ENCODE results near the gene INPP4B.
A peak's percentile ranks its signal among the peaks of the same experiment; 100 is the strongest.

Gene INPP4B

DNA sequence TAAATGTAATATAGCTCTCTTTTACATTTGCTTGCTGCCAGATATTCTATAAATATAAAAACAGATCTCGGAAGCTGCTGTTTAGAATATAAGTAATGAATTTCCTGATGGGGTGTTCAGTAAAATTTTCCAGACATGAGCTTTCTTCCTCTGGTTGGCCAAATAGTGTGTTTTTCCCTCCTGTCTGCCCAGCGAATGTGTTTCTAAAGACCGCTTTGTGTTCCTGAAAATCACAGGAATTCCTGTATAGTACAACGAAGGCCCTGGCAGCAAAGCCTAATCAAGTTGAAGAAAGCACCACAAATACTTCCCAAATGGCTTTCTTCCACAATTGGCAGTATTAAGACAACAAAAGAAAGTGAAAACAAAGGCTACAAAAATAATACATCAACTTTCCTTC, 494.1 kb downstream of the INPP4B start:
- DNase-seq (ENCODE audit: low read depth): no peak

DNA sequence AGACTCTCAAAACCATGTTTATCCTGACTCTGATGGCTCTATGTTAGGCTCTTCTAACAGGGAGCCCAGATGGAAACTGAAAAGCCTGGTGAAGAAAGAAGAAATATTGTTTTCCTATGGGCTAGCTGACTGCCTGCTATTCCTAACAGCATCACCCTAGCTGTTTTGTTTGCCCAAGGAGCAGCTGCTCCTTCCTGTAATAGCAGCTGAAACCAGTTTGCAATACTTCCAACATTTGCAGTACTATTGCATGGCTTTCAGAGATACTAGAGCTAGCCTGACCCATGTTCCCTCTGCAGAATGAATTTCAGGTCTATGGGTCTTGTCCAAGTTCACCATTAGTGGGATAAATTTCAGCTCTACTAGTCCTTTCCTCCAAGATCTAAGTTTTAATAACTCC, 495.2 kb downstream of the INPP4B start:
- DNase-seq (ENCODE audit: low read depth): peak; percentile 21
- TF ChIP-seq, protein P1, sequence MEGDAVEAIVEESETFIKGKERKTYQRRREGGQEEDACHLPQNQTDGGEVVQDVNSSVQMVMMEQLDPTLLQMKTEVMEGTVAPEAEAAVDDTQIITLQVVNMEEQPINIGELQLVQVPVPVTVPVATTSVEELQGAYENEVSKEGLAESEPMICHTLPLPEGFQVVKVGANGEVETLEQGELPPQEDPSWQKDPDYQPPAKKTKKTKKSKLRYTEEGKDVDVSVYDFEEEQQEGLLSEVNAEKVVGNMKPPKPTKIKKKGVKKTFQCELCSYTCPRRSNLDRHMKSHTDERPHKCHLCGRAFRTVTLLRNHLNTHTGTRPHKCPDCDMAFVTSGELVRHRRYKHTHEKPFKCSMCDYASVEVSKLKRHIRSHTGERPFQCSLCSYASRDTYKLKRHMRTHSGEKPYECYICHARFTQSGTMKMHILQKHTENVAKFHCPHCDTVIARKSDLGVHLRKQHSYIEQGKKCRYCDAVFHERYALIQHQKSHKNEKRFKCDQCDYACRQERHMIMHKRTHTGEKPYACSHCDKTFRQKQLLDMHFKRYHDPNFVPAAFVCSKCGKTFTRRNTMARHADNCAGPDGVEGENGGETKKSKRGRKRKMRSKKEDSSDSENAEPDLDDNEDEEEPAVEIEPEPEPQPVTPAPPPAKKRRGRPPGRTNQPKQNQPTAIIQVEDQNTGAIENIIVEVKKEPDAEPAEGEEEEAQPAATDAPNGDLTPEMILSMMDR (IDR thresholded peaks at IDR 0.05; ENCODE audit: insufficient read depth, low read depth, low read length, missing control alignments): no peak
- H3K4me3 ChIP-seq (ENCODE audit: low read length): no peak overlapping the region

More for the DNA sequence above, 494.1 kb downstream of the INPP4B start:
- TF ChIP-seq, protein P1 (IDR thresholded peaks at IDR 0.05; ENCODE audit: insufficient read depth, low read depth, low read length, missing control alignments): no peak
- no peak overlapping the region for H3K4me3 ChIP-seq (ENCODE audit: low read length)

GRCh38 chr4:142348613-142349021, 497.5 kb downstream of the INPP4B start:
- H3K4me3 ChIP-seq (ENCODE audit: low read length): no peak overlapping the region
- DNase-seq (ENCODE audit: low read depth): peak; percentile 23
- TF ChIP-seq, protein P1 (IDR thresholded peaks at IDR 0.05; ENCODE audit: insufficient read depth, low read depth, low read length, missing control alignments): no peak

DNA sequence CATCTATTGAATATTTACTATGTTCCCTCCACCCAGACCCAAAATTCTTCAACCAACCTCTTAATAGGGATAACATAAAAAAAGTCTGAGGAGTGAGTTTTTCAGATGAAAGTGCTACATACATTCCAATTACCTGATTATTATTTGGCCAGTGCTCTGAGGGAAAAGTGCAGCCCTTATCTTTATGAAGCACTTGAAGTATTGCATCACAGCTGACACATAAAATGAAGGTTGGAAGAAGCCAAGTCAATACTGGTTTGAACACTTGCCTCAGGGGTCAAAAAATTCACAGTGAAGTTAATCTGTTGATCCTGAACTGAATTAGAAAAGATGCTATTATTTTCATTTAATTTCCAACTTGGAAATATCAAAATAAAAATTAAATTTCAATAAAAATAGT, 498.9 kb downstream of the INPP4B start:
- DNase-seq (ENCODE audit: low read depth): peak; percentile 87
- H3K4me3 ChIP-seq (ENCODE audit: low read length): no peak overlapping the region
- TF ChIP-seq, protein P1 (IDR thresholded peaks at IDR 0.05; ENCODE audit: insufficient read depth, low read depth, low read length, missing control alignments): no peak

- DNase-seq (ENCODE audit: low read depth): no peak
- no peak overlapping the region for H3K4me3 ChIP-seq (ENCODE audit: low read length)
- TF ChIP-seq, protein P1 (IDR thresholded peaks at IDR 0.05; ENCODE audit: insufficient read depth, low read depth, low read length, missing control alignments): no peak
Observed at GRCh38 chr4:142345924-142346323, 500.2 kb downstream of the INPP4B start.

DNA sequence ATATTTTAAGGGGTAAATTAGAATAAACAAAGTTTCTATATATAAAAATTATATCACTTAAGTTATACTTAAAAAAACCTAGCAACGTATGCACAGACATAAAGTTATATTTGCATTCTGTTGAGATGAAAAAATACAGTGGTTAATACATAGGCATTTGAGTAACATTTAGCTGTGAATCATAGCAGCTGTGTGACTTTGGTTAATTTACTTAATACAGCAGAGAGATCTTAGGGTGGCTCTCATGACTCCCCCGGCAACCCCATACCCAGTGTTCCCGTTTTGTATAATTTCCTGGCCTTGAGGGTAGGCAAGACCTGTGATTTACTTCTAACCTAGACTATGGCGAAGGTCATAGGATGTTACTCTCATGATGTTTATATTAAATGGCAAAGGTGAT, 504.8 kb downstream of the INPP4B start:
- H3K4me3 ChIP-seq (ENCODE audit: low read length): no peak overlapping the region
- DNase-seq (ENCODE audit: low read depth): no peak
- TF ChIP-seq, protein P1 (IDR thresholded peaks at IDR 0.05; ENCODE audit: insufficient read depth, low read depth, low read length, missing control alignments): no peak

DNA sequence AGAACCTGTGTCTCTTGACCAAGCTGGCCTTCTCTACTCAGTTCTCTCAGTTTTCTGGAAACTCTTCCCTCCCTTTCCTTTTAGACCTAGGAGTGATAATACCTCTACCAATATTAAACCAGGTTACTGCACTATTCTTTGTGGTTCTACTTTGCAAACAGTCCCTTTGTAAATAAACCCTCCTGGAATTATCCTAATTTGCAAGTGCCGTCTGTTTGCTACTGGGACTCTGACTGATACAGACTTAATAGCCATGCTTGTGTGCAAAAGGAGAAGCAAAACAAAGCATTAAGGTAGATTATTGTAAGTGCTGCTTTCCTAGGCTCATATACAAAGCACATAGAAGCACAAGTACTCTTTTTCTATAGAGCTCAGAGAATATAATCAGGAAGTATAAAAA, 507.0 kb downstream of the INPP4B start:
- no peak overlapping the region for H3K4me3 ChIP-seq (ENCODE audit: low read length)
- DNase-seq (ENCODE audit: low read depth): no peak
- TF ChIP-seq, protein P1 (IDR thresholded peaks at IDR 0.05; ENCODE audit: insufficient read depth, low read depth, low read length, missing control alignments): no peak
